ENCODE data around the gene PHPT1.

Gene PHPT1

DNA sequence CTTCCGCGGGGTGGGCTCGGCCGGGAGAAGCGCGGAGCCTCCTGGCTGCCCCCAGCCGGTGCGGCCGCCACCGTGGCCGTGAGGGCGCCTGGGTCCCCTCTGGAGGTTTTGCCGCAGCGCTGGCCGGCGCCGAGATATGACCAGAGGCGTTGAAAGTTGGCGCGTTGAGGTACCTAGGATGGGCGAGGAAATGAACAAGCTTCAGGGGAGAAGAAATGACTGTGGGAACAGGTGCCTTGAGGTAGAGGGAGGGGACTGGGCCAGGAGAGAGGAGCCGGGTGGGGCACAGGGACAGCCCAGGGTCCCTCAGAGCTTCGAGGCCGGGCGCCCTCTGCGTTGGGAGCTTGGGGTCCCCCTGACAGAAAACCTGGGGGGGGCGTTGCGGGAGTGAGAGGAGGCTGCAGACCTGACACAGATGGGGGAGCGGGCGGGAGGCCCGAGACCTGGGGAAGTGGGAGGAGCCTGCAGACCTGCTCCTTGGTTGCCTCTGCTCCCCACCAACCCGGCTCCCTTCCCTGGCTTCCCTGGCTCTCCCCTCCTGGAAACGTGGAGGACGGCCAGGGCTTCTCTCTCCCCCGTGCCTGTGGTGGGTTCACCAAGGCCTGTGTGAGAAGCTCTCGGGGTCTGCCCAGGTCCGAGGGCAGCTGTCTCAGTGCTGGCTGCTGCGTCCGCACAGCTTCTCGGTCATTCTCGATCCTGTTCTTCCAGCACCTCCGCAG, 27.2 kb upstream of the PHPT1 start:
- TF ChIP-seq, protein P1, sequence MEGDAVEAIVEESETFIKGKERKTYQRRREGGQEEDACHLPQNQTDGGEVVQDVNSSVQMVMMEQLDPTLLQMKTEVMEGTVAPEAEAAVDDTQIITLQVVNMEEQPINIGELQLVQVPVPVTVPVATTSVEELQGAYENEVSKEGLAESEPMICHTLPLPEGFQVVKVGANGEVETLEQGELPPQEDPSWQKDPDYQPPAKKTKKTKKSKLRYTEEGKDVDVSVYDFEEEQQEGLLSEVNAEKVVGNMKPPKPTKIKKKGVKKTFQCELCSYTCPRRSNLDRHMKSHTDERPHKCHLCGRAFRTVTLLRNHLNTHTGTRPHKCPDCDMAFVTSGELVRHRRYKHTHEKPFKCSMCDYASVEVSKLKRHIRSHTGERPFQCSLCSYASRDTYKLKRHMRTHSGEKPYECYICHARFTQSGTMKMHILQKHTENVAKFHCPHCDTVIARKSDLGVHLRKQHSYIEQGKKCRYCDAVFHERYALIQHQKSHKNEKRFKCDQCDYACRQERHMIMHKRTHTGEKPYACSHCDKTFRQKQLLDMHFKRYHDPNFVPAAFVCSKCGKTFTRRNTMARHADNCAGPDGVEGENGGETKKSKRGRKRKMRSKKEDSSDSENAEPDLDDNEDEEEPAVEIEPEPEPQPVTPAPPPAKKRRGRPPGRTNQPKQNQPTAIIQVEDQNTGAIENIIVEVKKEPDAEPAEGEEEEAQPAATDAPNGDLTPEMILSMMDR (IDR thresholded peaks at IDR 0.05), result no peak
- intact Hi-C loops (cut with DNase I; ENCODE audit: low total_unique reads), result no loop called here

DNA sequence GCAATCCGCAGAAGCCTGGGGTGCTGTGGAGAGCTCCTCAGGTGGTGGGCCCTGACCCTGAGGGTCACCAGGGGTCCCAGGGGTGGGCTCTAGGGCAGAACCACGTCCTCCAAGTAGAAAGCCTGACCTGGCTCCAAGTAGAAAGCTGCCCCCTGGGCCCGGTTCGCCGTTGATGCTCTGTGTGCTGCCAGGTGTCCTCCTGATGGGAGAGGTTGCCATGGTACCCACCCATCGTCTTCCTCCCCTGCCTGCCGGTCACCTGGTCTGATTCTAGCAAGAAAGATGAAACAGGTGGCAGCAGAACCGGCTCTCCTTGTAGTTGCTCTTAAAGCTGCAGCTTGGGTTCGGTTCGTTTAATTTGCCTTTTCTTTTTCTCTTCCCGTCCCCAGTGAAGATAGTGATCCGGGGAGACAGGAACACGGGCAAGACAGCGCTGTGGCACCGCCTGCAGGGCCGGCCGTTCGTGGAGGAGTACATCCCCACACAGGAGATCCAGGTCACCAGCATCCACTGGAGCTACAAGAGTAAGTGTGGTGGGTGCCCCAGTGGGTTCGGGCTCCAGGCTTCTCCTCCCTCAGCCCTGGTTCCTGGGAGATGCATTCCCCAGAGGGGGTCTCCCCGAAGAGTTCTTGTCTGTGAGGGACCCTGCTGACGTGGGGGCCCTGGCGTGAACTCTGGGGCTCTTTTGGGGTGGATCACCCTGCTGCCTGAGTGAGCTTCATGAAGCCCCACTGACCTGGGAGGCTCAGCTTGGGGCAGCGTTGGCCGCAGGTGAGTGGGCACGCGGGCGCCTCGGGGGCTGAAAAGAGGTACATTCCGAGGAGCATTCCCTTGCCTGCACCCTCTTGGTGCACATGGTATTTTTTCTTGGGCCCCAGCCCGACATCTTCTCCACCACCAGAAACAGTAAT, 25.8 kb upstream of the PHPT1 start:
- TF ChIP-seq, protein P1 (IDR thresholded peaks at IDR 0.05), result no peak
- intact Hi-C loops (cut with DNase I; ENCODE audit: low total_unique reads), result no loop called here
- Histone ChIP-seq H3K4me3 (no peak overlapping the region), H3K36me3 (peaks cover 25 to 53% (median 50%) of the 10 kb centered on the region in 3 donors), H3K4me1 (peaks cover 0 to 15% (median 6%) of the 10 kb centered on the region in 4 donors), H3K27me3 (no peaks in the 10 kb centered on the region), H3K9me3 (no peaks in the 10 kb centered on the region), H3K27ac (no peak overlapping the region)
- no peak for DNase-seq

More for the DNA sequence above, 27.2 kb upstream of the PHPT1 start:
- Histone ChIP-seq H3K36me3 (peaks cover 25 to 43% (median 39%) of the 10 kb centered on the region in 3 donors), H3K27ac (no peak overlapping the region), H3K27me3 (no peaks in the 10 kb centered on the region), H3K4me3 (peak overlapping the region; percentile 41 to 45), H3K4me1 (peaks cover 0 to 15% (median 6%) of the 10 kb centered on the region in 4 donors), H3K9me3 (no peaks in the 10 kb centered on the region)
- peak in 1 of 2 donors; percentile 59 for DNase-seq

DNA sequence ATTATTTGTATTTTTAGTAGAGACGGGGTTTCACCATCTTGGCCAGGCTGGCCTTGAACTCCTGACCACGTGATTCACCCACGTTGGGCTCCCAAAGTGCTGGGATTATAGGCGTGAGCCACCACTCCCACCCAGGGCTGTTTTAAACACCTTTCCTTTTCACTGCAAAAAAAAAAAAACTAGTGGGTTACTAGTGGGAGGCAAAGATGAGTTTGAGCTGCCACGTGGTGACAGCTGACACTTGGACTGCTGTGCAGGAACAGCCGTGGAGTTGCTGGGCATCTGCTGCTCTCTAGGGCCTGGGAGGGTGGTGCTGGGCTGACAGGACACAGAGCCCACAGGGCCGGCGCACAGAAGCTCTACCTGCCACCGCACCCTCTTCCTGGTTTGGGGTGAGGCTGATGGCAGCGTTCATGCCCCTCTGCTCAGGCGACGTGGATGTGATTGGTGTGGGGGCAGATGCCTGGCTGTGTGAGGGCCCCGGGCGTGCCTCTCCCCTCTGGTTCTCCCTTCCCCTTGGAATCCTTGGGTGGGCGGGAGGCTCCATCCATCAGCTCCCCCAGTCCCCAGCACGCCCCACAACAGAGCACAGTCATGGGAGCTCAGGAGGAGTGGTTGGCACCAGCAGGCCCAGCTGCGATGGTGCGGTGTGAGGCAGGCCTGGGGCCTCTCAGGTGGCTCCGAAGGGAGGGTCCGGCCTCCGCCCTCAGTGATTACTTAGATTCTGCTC, 24.5 kb upstream of the PHPT1 start:
- TF ChIP-seq, protein P1 (IDR thresholded peaks at IDR 0.05), result no peak
- no peaks in the 10 kb centered on the region for H3K9me3 ChIP-seq
- no peaks in the 10 kb centered on the region for H3K27me3 ChIP-seq
- no peak overlapping the region for H3K27ac ChIP-seq
- H3K4me3 ChIP-seq, result no peak overlapping the region
- DNase-seq, result no peak
- H3K4me1 ChIP-seq, result peaks cover 0 to 15% (median 6%) of the 10 kb centered on the region in 4 donors
- H3K36me3 ChIP-seq, result peaks cover 30 to 65% (median 62%) of the 10 kb centered on the region in 3 donors
- intact Hi-C loops (cut with DNase I; ENCODE audit: low total_unique reads), result no loop called here

DNA sequence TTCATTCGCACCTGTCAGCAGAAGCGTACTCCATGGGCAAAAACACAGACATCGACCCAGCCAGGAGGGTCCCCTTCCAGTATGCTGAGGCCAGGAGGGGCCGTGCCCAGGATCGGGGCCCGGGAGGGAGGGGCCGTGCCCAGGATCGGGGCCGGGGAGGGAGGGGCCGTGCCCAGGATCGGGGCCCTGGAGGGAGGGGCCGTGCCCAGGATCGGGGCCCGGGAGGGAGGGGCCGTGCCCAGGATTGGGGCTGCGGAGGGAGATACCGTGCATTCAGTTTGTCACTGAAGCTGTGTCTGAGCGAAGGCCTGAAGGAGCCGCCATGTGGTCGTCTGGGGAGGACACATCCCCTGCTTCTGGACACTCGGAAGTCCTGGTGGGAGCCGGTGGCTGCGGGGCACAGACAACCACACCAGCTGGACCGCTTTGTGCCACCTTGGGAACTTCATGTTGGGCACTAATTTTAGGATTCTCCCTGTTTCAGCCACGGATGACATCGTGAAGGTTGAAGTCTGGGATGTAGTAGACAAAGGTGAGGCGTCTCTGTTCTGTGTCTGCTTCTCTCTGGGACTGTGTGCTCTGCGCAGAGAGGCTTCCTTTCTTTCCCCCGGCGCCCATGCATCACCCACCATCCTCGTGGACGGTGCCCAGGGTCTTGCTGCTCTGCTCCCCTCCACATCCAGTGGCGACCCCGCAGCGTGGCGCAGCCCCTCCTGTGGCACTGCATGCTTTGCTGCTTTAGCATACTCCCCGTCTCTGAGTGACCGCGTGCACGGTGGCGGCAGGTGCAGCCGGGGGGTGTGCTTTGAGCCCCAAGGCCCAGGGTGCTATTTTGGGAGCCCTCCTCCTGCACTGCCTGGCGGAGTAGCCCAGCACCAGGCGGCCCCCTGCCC, 23.7 kb upstream of the PHPT1 start:
- no peak overlapping the region for H3K27ac ChIP-seq
- no peaks in the 10 kb centered on the region for H3K27me3 ChIP-seq
- peaks cover 38 to 74% (median 71%) of the 10 kb centered on the region in 3 donors for H3K36me3 ChIP-seq
- no peak overlapping the region for H3K4me3 ChIP-seq
- H3K4me1 ChIP-seq, result peaks cover 0 to 14% (median 6%) of the 10 kb centered on the region in 4 donors
- TF ChIP-seq, protein P1 (IDR thresholded peaks at IDR 0.05), result no peak
- intact Hi-C loops (cut with DNase I; ENCODE audit: low total_unique reads), result no loop called here
- peak in 1 of 2 donors; percentile 61 for DNase-seq
- no peaks in the 10 kb centered on the region for H3K9me3 ChIP-seq
